Measurements from ENCODE around the gene RNF181.

DNA sequence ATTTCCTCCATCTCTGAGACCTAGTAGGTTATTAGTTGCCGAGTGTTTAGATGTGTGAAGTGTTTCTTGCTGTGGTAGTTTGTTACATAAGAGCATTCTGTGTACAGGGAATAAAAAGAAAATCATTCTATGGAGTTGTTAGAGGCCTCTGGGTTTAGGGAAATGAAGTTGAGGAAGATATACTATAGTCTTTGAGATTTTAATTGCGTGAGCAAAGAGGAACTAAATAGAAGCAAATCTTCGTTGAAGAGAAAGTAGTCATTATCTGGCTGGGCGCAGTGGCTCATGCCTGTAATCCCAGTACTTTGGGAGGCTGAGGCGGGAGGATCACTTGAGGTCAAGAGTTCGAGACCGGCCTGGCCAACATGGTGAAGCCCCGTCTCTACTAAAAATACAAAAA lies 39.5 kb downstream of the RNF181 start:
- TF ChIP-seq CEBPB (IDR thresholded peaks at IDR 0.05; ENCODE audit: low read depth) (no peak), RAD21 (IDR thresholded peaks at IDR 0.05; ENCODE audit: low read depth) (no peak), MAX (IDR thresholded peaks at IDR 0.05) (no peak), EZH2 (IDR thresholded peaks at IDR 0.05) (no peak), EZH2phosphoT487 (IDR thresholded peaks at IDR 0.05; ENCODE audit: borderline replicate concordance) (no peak), POLR2AphosphoS5 (IDR thresholded peaks at IDR 0.05; ENCODE audit: low read depth, low read length) (no peak), ZNF274 (IDR thresholded peaks at IDR 0.05; ENCODE audit: low read depth, low read length) (no peak), POLR2A (IDR thresholded peaks at IDR 0.05; ENCODE audit: borderline replicate concordance, extremely low read depth, insufficient read depth, insufficient read length) (no peak), YY1 (IDR thresholded peaks at IDR 0.05; ENCODE audit: extremely low read depth, insufficient replicate concordance, low read depth, low read length) (no peak), TCF7L2 (IDR thresholded peaks at IDR 0.05; ENCODE audit: borderline replicate concordance, extremely low read depth, insufficient read depth, insufficient read length) (no peak)
- TF ChIP-seq, protein P1, sequence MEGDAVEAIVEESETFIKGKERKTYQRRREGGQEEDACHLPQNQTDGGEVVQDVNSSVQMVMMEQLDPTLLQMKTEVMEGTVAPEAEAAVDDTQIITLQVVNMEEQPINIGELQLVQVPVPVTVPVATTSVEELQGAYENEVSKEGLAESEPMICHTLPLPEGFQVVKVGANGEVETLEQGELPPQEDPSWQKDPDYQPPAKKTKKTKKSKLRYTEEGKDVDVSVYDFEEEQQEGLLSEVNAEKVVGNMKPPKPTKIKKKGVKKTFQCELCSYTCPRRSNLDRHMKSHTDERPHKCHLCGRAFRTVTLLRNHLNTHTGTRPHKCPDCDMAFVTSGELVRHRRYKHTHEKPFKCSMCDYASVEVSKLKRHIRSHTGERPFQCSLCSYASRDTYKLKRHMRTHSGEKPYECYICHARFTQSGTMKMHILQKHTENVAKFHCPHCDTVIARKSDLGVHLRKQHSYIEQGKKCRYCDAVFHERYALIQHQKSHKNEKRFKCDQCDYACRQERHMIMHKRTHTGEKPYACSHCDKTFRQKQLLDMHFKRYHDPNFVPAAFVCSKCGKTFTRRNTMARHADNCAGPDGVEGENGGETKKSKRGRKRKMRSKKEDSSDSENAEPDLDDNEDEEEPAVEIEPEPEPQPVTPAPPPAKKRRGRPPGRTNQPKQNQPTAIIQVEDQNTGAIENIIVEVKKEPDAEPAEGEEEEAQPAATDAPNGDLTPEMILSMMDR (IDR thresholded peaks at IDR 0.05 in 2 of 3, conservative IDR thresholded peaks at IDR 0.05 in 1 of 3; ENCODE audit: borderline replicate concordance in 1 of 3, insufficient read depth in 1 of 3, low read depth in 2 of 3, low read length in 2 of 3), result no peak
- TF ChIP-seq, protein P2, sequence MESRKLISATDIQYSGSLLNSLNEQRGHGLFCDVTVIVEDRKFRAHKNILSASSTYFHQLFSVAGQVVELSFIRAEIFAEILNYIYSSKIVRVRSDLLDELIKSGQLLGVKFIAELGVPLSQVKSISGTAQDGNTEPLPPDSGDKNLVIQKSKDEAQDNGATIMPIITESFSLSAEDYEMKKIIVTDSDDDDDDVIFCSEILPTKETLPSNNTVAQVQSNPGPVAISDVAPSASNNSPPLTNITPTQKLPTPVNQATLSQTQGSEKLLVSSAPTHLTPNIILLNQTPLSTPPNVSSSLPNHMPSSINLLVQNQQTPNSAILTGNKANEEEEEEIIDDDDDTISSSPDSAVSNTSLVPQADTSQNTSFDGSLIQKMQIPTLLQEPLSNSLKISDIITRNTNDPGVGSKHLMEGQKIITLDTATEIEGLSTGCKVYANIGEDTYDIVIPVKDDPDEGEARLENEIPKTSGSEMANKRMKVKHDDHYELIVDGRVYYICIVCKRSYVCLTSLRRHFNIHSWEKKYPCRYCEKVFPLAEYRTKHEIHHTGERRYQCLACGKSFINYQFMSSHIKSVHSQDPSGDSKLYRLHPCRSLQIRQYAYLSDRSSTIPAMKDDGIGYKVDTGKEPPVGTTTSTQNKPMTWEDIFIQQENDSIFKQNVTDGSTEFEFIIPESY (IDR thresholded peaks at IDR 0.05; ENCODE audit: extremely low read depth, insufficient replicate concordance, low read length), result no peak
- TF ChIP-seq, protein P3, sequence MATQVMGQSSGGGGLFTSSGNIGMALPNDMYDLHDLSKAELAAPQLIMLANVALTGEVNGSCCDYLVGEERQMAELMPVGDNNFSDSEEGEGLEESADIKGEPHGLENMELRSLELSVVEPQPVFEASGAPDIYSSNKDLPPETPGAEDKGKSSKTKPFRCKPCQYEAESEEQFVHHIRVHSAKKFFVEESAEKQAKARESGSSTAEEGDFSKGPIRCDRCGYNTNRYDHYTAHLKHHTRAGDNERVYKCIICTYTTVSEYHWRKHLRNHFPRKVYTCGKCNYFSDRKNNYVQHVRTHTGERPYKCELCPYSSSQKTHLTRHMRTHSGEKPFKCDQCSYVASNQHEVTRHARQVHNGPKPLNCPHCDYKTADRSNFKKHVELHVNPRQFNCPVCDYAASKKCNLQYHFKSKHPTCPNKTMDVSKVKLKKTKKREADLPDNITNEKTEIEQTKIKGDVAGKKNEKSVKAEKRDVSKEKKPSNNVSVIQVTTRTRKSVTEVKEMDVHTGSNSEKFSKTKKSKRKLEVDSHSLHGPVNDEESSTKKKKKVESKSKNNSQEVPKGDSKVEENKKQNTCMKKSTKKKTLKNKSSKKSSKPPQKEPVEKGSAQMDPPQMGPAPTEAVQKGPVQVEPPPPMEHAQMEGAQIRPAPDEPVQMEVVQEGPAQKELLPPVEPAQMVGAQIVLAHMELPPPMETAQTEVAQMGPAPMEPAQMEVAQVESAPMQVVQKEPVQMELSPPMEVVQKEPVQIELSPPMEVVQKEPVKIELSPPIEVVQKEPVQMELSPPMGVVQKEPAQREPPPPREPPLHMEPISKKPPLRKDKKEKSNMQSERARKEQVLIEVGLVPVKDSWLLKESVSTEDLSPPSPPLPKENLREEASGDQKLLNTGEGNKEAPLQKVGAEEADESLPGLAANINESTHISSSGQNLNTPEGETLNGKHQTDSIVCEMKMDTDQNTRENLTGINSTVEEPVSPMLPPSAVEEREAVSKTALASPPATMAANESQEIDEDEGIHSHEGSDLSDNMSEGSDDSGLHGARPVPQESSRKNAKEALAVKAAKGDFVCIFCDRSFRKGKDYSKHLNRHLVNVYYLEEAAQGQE (IDR thresholded peaks at IDR 0.05; ENCODE audit: low read depth), result no peak
